ENCODE data around the gene NFKB2. TPM values are rescaled to one million over a fixed set of nuclear protein-coding genes. Genes with fewer than 3 reads are reported as not detected.

NFKB2 gene
- total RNA-seq, 4 donors from 2014 or later: 19.3 to 49.2 (median 31.8) TPM

DNA sequence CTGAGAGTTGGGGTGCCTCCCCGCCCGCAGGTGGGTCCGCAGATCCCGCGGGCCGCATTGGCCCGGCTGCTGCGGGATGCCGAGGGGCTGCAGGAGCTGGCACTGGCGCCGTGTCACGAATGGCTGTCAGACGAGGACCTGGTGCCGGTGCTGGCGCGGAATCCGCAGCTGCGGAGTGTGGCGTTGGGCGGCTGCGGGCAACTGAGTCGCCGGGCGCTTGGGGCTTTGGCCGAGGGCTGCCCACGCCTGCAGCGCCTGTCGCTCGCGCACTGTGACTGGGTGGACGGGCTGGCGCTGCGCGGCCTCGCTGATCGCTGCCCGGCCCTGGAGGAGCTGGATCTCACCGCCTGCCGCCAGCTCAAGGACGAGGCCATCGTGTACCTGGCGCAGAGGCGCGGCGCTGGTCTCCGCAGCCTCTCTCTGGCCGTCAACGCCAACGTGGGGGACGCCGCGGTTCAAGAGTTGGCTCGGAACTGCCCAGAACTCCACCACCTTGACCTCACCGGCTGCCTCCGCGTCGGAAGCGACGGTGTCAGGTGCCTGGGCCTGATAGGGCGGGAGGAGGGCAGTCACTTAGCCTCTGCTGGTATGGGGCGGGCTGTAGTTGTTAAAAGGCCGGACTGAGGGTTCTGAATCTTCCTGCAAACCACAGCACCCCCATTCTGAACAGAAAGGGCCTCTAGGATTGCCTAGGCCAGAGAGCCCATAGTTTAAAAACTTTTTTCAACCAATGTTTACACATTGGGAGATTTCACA lies 26.4 kb downstream of the NFKB2 start:
- peak overlapping the region; percentile 47 to 90 (median 86) for H3K27ac ChIP-seq

DNA sequence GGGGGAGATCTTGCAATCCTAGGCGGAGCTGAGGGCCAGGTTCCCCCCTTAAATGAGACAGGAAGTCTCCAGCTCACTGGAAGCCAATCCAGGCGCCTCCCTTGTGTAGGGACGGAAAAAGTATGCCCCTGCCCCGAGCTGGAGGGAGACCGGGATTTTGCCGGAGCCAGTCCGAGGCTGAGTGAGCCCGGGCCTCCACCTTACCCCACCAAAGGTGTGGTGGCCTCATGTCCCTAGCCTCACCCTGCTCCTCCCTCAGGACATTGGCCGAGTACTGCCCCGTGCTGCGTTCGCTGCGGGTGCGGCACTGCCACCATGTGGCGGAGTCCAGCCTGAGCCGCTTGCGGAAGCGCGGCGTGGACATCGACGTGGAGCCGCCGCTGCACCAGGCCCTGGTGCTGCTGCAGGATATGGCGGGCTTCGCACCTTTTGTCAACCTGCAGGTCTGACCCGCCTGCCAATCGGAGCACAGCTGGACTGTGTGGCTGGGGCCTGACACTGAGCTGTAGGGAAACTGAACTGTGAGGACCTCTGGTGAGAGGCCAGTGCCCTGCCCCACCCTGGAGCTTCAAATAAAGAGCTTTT lies 27.1 kb downstream of the NFKB2 start:
- H3K9me3 ChIP-seq: no peaks in the 10 kb centered on the region
- DNase-seq (ENCODE audit: low spot score in 2 of 2): peak; percentile 48 to 64
- TF ChIP-seq EP300 (IDR thresholded peaks at IDR 0.05): peak in 1 of 2 donors; percentile 41
- TF ChIP-seq POLR2A (IDR thresholded peaks at IDR 0.05): peak in 1 of 2 donors; percentile 23
- TF ChIP-seq, protein P1, sequence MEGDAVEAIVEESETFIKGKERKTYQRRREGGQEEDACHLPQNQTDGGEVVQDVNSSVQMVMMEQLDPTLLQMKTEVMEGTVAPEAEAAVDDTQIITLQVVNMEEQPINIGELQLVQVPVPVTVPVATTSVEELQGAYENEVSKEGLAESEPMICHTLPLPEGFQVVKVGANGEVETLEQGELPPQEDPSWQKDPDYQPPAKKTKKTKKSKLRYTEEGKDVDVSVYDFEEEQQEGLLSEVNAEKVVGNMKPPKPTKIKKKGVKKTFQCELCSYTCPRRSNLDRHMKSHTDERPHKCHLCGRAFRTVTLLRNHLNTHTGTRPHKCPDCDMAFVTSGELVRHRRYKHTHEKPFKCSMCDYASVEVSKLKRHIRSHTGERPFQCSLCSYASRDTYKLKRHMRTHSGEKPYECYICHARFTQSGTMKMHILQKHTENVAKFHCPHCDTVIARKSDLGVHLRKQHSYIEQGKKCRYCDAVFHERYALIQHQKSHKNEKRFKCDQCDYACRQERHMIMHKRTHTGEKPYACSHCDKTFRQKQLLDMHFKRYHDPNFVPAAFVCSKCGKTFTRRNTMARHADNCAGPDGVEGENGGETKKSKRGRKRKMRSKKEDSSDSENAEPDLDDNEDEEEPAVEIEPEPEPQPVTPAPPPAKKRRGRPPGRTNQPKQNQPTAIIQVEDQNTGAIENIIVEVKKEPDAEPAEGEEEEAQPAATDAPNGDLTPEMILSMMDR (IDR thresholded peaks at IDR 0.05): peak; percentile 73 to 83 (median 77)
- H3K4me1 ChIP-seq: peaks cover 0 to 69% (median 36%) of the 10 kb centered on the region in 4 donors
- WGBS, 2 donors: 2 to 4% methylated on average over 18 to 24 of the region's 28 CpGs
- H3K36me3 ChIP-seq: peaks cover 0 to 22% (median 7%) of the 10 kb centered on the region in 3 donors
- peak overlapping the region; percentile 67 to 99 (median 93) for H3K4me3 ChIP-seq
- peak overlapping the region; percentile 43 to 90 (median 86) for H3K27ac ChIP-seq
- peaks cover 0 to 14% of the 10 kb centered on the region in 2 donors for H3K27me3 ChIP-seq

More for the DNA sequence above, 26.4 kb downstream of the NFKB2 start:
- Histone ChIP-seq H3K9me3 (no peaks in the 10 kb centered on the region), H3K27me3 (peaks cover 0 to 21% of the 10 kb centered on the region in 2 donors), H3K4me3 (peak overlapping the region; percentile 67 to 99 (median 93)), H3K4me1 (peaks cover 0 to 66% (median 36%) of the 10 kb centered on the region in 4 donors), H3K36me3 (peaks cover 0 to 22% (median 7%) of the 10 kb centered on the region in 3 donors)
- no peak for DNase-seq (ENCODE audit: low spot score in 2 of 2)
- TF ChIP-seq EP300 (IDR thresholded peaks at IDR 0.05) (peak in 1 of 2 donors; percentile 11), POLR2A (IDR thresholded peaks at IDR 0.05) (no peak)
- 0 to 1% methylated on average over 4 to 56 of the region's 62 CpGs for WGBS, 2 donors

DNA sequence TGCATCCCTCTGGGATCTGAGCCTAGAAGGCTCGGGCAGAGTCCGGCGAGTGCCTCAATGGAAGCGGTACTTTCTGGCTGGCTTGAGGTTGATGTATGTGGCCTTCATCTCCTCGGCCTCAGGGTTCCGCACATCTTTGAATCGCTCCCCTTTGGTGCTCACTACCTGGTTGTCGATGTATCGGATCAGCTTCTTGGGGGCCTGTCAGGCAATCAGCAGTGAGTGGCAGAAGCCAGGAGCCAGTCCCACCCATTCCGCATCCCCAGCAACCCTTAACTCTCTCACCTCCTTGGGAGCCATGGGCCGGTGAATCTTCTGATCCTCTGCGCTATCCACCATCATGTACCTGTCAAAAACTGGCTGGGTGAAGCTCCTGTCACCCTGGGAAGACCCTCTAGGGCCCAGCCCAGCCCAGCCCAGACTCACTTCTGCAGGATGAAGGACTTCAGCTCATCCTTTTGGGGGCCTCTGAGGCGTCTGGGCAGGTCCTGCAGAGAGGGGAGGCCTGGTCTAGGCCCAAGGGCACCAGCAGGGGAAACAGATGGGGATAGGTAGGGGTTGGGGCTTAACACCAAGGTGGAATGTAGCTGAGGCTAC lies 28.0 kb downstream of the NFKB2 start:
- peaks cover 0 to 68% (median 36%) of the 10 kb centered on the region in 4 donors for H3K4me1 ChIP-seq
- peaks cover 0 to 22% (median 7%) of the 10 kb centered on the region in 3 donors for H3K36me3 ChIP-seq
- peaks cover 0 to 6% of the 10 kb centered on the region in 2 donors for H3K27me3 ChIP-seq
- WGBS, 2 donors: 80 to 87% methylated on average over 12 to 13 of the region's 13 CpGs
- DNase-seq (ENCODE audit: low spot score in 2 of 2): no peak
- no peaks in the 10 kb centered on the region for H3K9me3 ChIP-seq
- TF ChIP-seq EP300 (IDR thresholded peaks at IDR 0.05) (no peak), POLR2A (IDR thresholded peaks at IDR 0.05) (no peak)
- TF ChIP-seq, protein P1 (IDR thresholded peaks at IDR 0.05): no peak
- peak overlapping the region in 1 of 4 donors; percentile 98 for H3K4me3 ChIP-seq
- H3K27ac ChIP-seq: peak overlapping the region in 2 of 4 donors; percentile 85 to 90

DNA sequence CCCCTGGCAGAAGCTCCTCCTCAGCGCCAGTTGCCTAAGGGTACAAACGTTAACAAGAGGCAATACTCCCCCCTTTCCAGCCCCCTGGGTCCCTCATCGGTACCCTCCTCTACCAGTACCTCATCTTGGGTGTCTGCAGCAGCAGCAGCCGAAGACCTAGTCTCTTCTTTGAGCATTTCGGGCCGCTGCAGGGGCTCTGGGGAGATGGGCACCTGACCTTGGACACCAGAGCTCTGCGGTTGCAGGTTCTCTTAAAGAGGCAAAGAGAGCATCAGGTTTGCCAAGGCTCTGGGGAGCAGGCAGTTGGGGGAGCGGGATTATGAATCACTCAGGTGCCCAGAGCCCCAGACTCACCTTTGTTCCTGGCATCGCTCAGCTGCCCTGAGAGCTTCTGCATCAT lies 28.6 kb downstream of the NFKB2 start:
- TF ChIP-seq, protein P1 (IDR thresholded peaks at IDR 0.05): no peak
- no peak for TF ChIP-seq POLR2A (IDR thresholded peaks at IDR 0.05)
- no peak for TF ChIP-seq EP300 (IDR thresholded peaks at IDR 0.05)
- DNase-seq (ENCODE audit: low spot score in 2 of 2): no peak
- Histone ChIP-seq H3K4me3 (peak overlapping the region in 1 of 4 donors; percentile 98), H3K36me3 (peaks cover 0 to 22% (median 7%) of the 10 kb centered on the region in 3 donors), H3K27ac (peak overlapping the region in 1 of 4 donors; percentile 4), H3K27me3 (no peaks in the 10 kb centered on the region), H3K9me3 (no peaks in the 10 kb centered on the region), H3K4me1 (peaks cover 0 to 61% (median 30%) of the 10 kb centered on the region in 4 donors)
- WGBS, 2 donors: 78 to 79% methylated on average over 9 of the region's 9 CpGs

DNA sequence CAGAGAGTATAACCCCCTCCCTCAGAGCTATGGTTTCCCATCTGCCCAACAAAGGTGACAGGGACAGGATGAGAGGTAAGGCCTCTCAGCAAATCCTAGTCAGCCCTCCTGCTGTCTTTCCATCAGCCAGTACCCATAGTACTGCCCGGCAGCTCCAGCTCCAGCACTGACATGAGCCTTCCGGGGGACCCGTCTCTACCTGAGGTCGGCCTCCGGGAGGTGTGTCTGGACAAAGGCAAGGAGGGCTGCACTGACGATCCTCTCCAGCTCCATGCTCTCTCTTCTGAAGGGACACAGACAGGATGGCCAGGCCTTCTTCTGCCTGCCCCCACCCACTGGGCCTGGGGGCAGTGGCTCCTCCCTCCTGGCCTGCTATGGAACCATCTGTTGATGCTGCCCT lies 29.4 kb downstream of the NFKB2 start:
- H3K27ac ChIP-seq: peak overlapping the region in 1 of 4 donors; percentile 55
- no peak for TF ChIP-seq EP300 (IDR thresholded peaks at IDR 0.05)
- TF ChIP-seq POLR2A (IDR thresholded peaks at IDR 0.05): no peak
- TF ChIP-seq, protein P1 (IDR thresholded peaks at IDR 0.05): no peak
- WGBS, 2 donors: 45 to 53% methylated on average over 6 of the region's 6 CpGs
- H3K9me3 ChIP-seq: no peaks in the 10 kb centered on the region
- no peaks in the 10 kb centered on the region for H3K27me3 ChIP-seq
- no peak for DNase-seq (ENCODE audit: low spot score in 2 of 2)
- H3K36me3 ChIP-seq: peaks cover 0 to 22% (median 7%) of the 10 kb centered on the region in 3 donors
- peak overlapping the region in 1 of 4 donors; percentile 98 for H3K4me3 ChIP-seq
- H3K4me1 ChIP-seq: peaks cover 0 to 54% (median 22%) of the 10 kb centered on the region in 4 donors
